Activated CD4-positive, alpha-beta T cell treated with anti-CD3 and anti-CD28 coated beads for 24 hours (primary cell): ENCODE data around the gene STK35.

Experiments
- DNase-seq, 2 donors: peaks; one replicate each; pipeline ENCODE4 v3.0.0-alpha.2; 2020; ENCODE audit warnings: low read depth in 2 of 2

The STK35 gene

DNA sequence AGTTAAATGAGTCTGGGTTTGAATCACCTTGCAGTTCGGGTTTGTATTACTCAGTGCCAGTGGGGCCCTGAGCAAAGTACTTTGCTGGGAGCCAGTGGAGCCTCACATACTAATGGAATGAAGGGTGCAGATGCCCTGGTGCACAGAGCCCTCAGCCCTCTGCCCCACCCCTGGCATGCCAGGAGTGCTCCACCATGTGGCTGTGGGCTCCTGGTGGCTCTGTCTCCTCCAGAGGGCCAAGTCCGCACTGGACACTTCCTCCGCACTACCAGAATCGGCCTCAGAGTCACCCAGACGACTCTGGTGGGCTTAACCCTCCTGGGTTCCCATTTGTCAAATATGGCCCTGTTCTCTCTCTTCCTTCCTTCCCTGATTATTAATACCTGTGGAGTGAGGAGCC is 94.0 kb downstream of the STK35 start:
- DNase-seq, result no peak

GRCh38 chr20:2197166-2197565 is 95.5 kb downstream of the STK35 start:
- DNase-seq, result no peak
